ENCODE measurements around the gene KPRP.

- TF ChIP-seq CTCF (IDR thresholded peaks at IDR 0.05) (no peak), POLR2A (IDR thresholded peaks at IDR 0.05) (no peak), POLR2AphosphoS5 (IDR thresholded peaks at IDR 0.05; ENCODE audit: insufficient read depth in 1 of 2, low read depth in 1 of 2) (no peak)
These were observed 811 bp downstream of the KPRP start for GRCh38 chr1:152758636-152759035.

Measured in vagina (tissue), 2 donors.